Pancreas (tissue), 10 donors: ENCODE data around the gene PYDC1. TPM values are rescaled to one million over a fixed set of nuclear protein-coding genes. Genes with fewer than 3 reads are reported as not detected.
A peak's percentile ranks its signal among the peaks of the same experiment; 100 is the strongest.

Source experiments
- ATAC-seq, 4 donors: fragments of 200-7000 bp; cut with Tn5 transposase; one replicate each; pipeline versions ENCODE4 v1.8.0 to v1.9.1; 2020; ENCODE audit warnings: mild to moderate bottlenecking in 4 of 4, moderate library complexity in 4 of 4
- DNase-seq, 6 donors: peaks; one replicate each; pipeline ENCODE4 v3.0.0-alpha.2; 2020
- FAIRE-seq: peaks from 2 replicates; lab custom pipeline; 2012; peaks lifted over from hg19 to GRCh38; lab: Jason Lieb, UNC
- H3K27ac ChIP-seq, 4 donors: fragments of 200-600 bp; sonication (generic); 1 replicate in 3 of 4; 2 replicates in 1 of 4; pipeline versions ENCODE4 v1.5.0 to v1.8.0; 2020
- H3K27me3 ChIP-seq, 4 donors: fragments of 200-600 bp; one replicate each; pipeline ENCODE4 v1.8.0; 2021
- H3K36me3 ChIP-seq, 3 donors: fragments of 200-600 bp; sonication (generic) in 1 of 3; one replicate each; pipeline versions ENCODE4 v1.5.0 to v1.8.0; 2020 to 2021
- H3K4me1 ChIP-seq, 3 donors: fragments of 200-600 bp; one replicate each; pipeline ENCODE4 v1.8.0; 2021
- H3K4me3 ChIP-seq, 4 donors: fragments of 200-600 bp; sonication (generic) in 2 of 4; one replicate each; pipeline versions ENCODE4 v1.5.0 to v1.8.0; 2020 to 2021
- H3K9me3 ChIP-seq, 4 donors: fragments of 200-600 bp; one replicate each; pipeline ENCODE4 v1.8.0; 2021
- WGBS, 2 donors: extraction: QIAGEN DNeasy Blood & Tissue Kit; methylation state at CpG; one replicate each; pipeline ENCODE4 v1.1.7; 2013; 5-methylcytosine and 5-hydroxymethylcytosine counted together
- intact Hi-C, 3 donors: fragments of 100-400 bp; cut with DNase I; formaldehyde crosslinking; loops; one replicate each; pipeline versions ENCODE4 v1.11.1 to v1.14.2; 2022
- polyA plus RNA-seq, 2 donors: library from polyadenylated mRNA; stranded (reverse); fragments of 200-250 nt; gene quantifications; one replicate each; pipeline ENCODE4 v1.2.3, GENCODE V29; 2013
- total RNA-seq, 6 donors: library from RNA; stranded (reverse); fragmentation: NEBNext Ultra II Directional in 4 of 6; extraction: Animal tissue kit (Norgen Biotek cat#: 25700) in 4 of 6; gene quantifications; one replicate each; pipeline versions ENCODE4 v1.2.1 to v1.2.4, GENCODE V29; 2021 to 2023
- TF ChIP-seq, protein P1 (sequence below), 4 donors: fragments of 200-600 bp; sonication (generic) in 3 of 4; IDR thresholded peaks; one replicate each; pipeline versions ENCODE4 v1.5.0 to v1.8.0; 2021; ENCODE audit warnings: antibody characterized with exemption in 4 of 4
- donor health status: healthy with polysubstance abuse.
- donor health status: DM: no; HTN: no; CAD: no; lungs with moderate emphysema.
- donor health status: DM: no; HTN: no; CAD: no.
- donor health status: control.
- donor health status: control.
- donor health status: Bipolar disorder and iron deficiency.
- donor health status: DM: yes; HTN: yes; CAD: no.
- donor health status: DM: no; HTN: no; CAD: no.
- donor health status: DM: no; HTN: no; CAD: no.
- donor health status: DM: yes; HTN: yes; CAD: no.

The PYDC1 gene
- total and polyA plus RNA-seq, 8 donors, result not detected

- no peak for ATAC-seq
- Histone ChIP-seq H3K27ac (no peak overlapping the region), H3K4me3 (no peak overlapping the region), H3K27me3 (no peaks in the 10 kb centered on the region), H3K4me1 (no peaks in the 10 kb centered on the region), H3K36me3 (no peaks in the 10 kb centered on the region), H3K9me3 (no peaks in the 10 kb centered on the region)
- intact Hi-C loops, result no loop called here
- TF ChIP-seq, protein P1, sequence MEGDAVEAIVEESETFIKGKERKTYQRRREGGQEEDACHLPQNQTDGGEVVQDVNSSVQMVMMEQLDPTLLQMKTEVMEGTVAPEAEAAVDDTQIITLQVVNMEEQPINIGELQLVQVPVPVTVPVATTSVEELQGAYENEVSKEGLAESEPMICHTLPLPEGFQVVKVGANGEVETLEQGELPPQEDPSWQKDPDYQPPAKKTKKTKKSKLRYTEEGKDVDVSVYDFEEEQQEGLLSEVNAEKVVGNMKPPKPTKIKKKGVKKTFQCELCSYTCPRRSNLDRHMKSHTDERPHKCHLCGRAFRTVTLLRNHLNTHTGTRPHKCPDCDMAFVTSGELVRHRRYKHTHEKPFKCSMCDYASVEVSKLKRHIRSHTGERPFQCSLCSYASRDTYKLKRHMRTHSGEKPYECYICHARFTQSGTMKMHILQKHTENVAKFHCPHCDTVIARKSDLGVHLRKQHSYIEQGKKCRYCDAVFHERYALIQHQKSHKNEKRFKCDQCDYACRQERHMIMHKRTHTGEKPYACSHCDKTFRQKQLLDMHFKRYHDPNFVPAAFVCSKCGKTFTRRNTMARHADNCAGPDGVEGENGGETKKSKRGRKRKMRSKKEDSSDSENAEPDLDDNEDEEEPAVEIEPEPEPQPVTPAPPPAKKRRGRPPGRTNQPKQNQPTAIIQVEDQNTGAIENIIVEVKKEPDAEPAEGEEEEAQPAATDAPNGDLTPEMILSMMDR (IDR thresholded peaks at IDR 0.05), result no peak
- WGBS, 2 donors, result 70 to 74% methylated on average over 4 of the region's 4 CpGs
- no peak for FAIRE-seq
- DNase-seq, result no peak
Measured at GRCh38 chr16:31238041-31238440, 21.1 kb upstream of the PYDC1 start.

- DNase-seq, result no peak
- TF ChIP-seq, protein P1 (IDR thresholded peaks at IDR 0.05), result no peak
- Histone ChIP-seq H3K36me3 (no peaks in the 10 kb centered on the region), H3K27me3 (no peaks in the 10 kb centered on the region), H3K4me3 (no peak overlapping the region), H3K27ac (no peak overlapping the region), H3K4me1 (no peaks in the 10 kb centered on the region), H3K9me3 (no peaks in the 10 kb centered on the region)
- 34 to 38% methylated on average over 10 of the region's 10 CpGs for WGBS, 2 donors
- peak in 1 of 4 donors; percentile 20 for ATAC-seq
- no peak for FAIRE-seq
- intact Hi-C loops, result no loop called here
Measured at GRCh38 chr16:31229501-31229900, 12.6 kb upstream of the PYDC1 start.

- no peaks in the 10 kb centered on the region for H3K27me3 ChIP-seq
- H3K27ac ChIP-seq, result no peak overlapping the region
- H3K9me3 ChIP-seq, result no peaks in the 10 kb centered on the region
- H3K4me3 ChIP-seq, result no peak overlapping the region
- no peak for ATAC-seq
- intact Hi-C loops, result no loop called here
- DNase-seq, result no peak
- 91 to 97% methylated on average over 4 of the region's 4 CpGs for WGBS, 2 donors
- FAIRE-seq, result no peak
- no peaks in the 10 kb centered on the region for H3K4me1 ChIP-seq
- TF ChIP-seq, protein P1 (IDR thresholded peaks at IDR 0.05), result no peak
- no peaks in the 10 kb centered on the region for H3K36me3 ChIP-seq
Measured at GRCh38 chr16:31228206-31228605, 11.3 kb upstream of the PYDC1 start.

- H3K27ac ChIP-seq, result no peak overlapping the region
- intact Hi-C loops, result no loop called here
- FAIRE-seq, result no peak
- no peaks in the 10 kb centered on the region for H3K9me3 ChIP-seq
- no peak for DNase-seq
- H3K36me3 ChIP-seq, result no peaks in the 10 kb centered on the region
- TF ChIP-seq, protein P1 (IDR thresholded peaks at IDR 0.05), result no peak
- no peak for ATAC-seq
- no peaks in the 10 kb centered on the region for H3K27me3 ChIP-seq
- H3K4me3 ChIP-seq, result no peak overlapping the region
- 91 to 100% methylated on average over 3 of the region's 3 CpGs for WGBS, 2 donors
- H3K4me1 ChIP-seq, result no peaks in the 10 kb centered on the region
Measured at GRCh38 chr16:31225193-31225592, 8.3 kb upstream of the PYDC1 start.

DNA sequence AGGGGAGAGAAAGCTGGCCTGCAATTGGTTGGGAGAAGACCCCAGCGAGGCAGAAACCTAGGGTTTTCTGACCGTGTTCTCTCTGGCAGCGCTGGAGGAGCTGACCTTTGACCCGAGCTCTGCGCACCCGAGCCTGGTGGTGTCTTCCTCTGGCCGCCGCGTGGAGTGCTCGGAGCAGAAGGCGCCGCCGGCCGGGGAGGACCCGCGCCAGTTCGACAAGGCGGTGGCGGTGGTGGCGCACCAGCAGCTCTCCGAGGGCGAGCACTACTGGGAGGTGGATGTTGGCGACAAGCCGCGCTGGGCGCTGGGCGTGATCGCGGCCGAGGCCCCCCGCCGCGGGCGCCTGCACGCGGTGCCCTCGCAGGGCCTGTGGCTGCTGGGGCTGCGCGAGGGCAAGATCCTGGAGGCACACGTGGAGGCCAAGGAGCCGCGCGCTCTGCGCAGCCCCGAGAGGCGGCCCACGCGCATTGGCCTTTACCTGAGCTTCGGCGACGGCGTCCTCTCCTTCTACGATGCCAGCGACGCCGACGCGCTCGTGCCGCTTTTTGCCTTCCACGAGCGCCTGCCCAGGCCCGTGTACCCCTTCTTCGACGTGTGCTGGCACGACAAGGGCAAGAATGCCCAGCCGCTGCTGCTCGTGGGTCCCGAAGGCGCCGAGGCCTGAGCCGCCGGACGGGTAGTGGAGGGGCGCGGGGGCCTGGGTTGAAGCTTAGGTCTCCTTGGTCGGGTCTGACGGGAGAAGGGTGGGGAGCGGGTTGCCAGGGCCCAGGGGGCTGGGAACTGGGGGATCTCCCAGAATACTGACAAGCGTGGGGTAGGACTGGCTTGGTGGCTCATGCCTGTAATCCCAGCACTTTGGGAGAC is 7.4 kb upstream of the PYDC1 start:
- DNase-seq, result no peak
- intact Hi-C loops, result no loop called here

More for the DNA sequence above, 7.4 kb upstream of the PYDC1 start:
- ATAC-seq, result no peak
- WGBS, 2 donors, result 70 to 71% methylated on average over 79 to 80 of the region's 80 CpGs
- FAIRE-seq, result no peak
- no peak overlapping the region for H3K4me3 ChIP-seq
- no peak overlapping the region for H3K27ac ChIP-seq
- H3K4me1 ChIP-seq, result no peaks in the 10 kb centered on the region
- no peaks in the 10 kb centered on the region for H3K27me3 ChIP-seq
- H3K9me3 ChIP-seq, result no peaks in the 10 kb centered on the region
- no peaks in the 10 kb centered on the region for H3K36me3 ChIP-seq
- TF ChIP-seq, protein P1 (IDR thresholded peaks at IDR 0.05), result no peak
